GM21526 (cell line): ENCODE data around the gene NAP1L1.
"Not testable (repeated sequence)": the region's sequence is repeated elsewhere in the genome, so short reads cannot be mapped to it uniquely, and the experiment has no call there.

Experiments
- ATAC-seq: cut with Tn5 transposase; IDR thresholded peaks from one replicate; pipeline ENCODE4 v1.9.1; 2021; ENCODE audit warnings: moderate library complexity; ENCODE audit not compliant: unreplicated experiment, low FRiP score

NAP1L1 gene

GRCh38 chr12:75996861-75997447 is 87.5 kb downstream of the NAP1L1 start:
- ATAC-seq = no peak

- no peak for ATAC-seq
Measured at GRCh38 chr12:75995691-75996090, 88.8 kb downstream of the NAP1L1 start.

- no peak for ATAC-seq
Measured at GRCh38 chr12:75994069-75994740, 90.3 kb downstream of the NAP1L1 start.

GRCh38 chr12:75991753-75992152 is 92.7 kb downstream of the NAP1L1 start:
- no peak for ATAC-seq

- no peak for ATAC-seq
Measured at GRCh38 chr12:75990189-75990912, 94.1 kb downstream of the NAP1L1 start.

- ATAC-seq = not testable (repeated sequence)
Measured at GRCh38 chr12:75987709-75988108, 96.8 kb downstream of the NAP1L1 start.
